GM12801 (cell line): ENCODE results near the gene PHETA2.

Source experiments
- CTCF ChIP-seq: IDR thresholded peaks from one replicate; pipeline ENCODE4 v1.5.1; 2011; ENCODE audit warnings: control low read depth; ENCODE audit not compliant: insufficient read length; ENCODE audit errors: extremely low read depth

PHETA2 gene

GRCh38 chr22:42078469-42079318, 4.6 kb downstream of the PHETA2 start:
- no peak for TF ChIP-seq CTCF

- no peak for TF ChIP-seq CTCF
Measured at GRCh38 chr22:42079319-42080251, 5.5 kb downstream of the PHETA2 start, which contains the start of gene SMDT1. TSS of gene SMDT1 (plus strand) at chr22:42079700. CDS start at chr22:42079769, 69 bp downstream.

GRCh38 chr22:42080287-42080686, 6.2 kb downstream of the PHETA2 start:
- TF ChIP-seq CTCF, result no peak

GRCh38 chr22:42083119-42083518, 9.1 kb downstream of the PHETA2 start:
- TF ChIP-seq CTCF, result no peak

GRCh38 chr22:42084874-42085273, 10.8 kb downstream of the PHETA2 start:
- no peak for TF ChIP-seq CTCF

GRCh38 chr22:42086051-42086450, 12.0 kb downstream of the PHETA2 start:
- TF ChIP-seq CTCF, result no peak

GRCh38 chr22:42090596-42091454, 16.8 kb downstream of the PHETA2 start, which contains the start of gene NDUFA6:
TSS of gene NDUFA6 (minus strand) at chr22:42090772. CDS start at chr22:42090744, 28 bp downstream.
- no peak for TF ChIP-seq CTCF
